SK-N-SH (cell line): ENCODE data around the gene CAV1. TPM values are rescaled to one million over a fixed set of nuclear protein-coding genes. Genes with fewer than 3 reads are reported as not detected.

ENCODE experiments used
- CTCF ChIA-PET: fragments of 300-600, 350-600 bp; formaldehyde crosslinking; extraction: SDS; loops from one replicate; lab custom pipeline; 2021; lab: Yijun Ruan, JAX
- POLR2A ChIA-PET: fragments of 350-600 bp; sonication (Branson Sonifier 250); formaldehyde crosslinking; extraction: SDS; loops from one replicate; lab custom pipeline; 2020; ENCODE audit warnings: antibody characterized with exemption, inconsistent platforms; lab: Yijun Ruan, JAX
- DNase-seq: peaks from one replicate; pipeline ENCODE4 v3.0.0; 2012
- H2AFZ ChIP-seq: fragments of 200-600 bp; sonication (generic); 2 replicates; pipeline ENCODE4 v1.8.1; 2016; ENCODE audit warnings: antibody characterized with exemption, mild to moderate bottlenecking, low read depth
- H3F3A ChIP-seq: fragments of 200-600 bp; sonication (generic); replicated peaks from 2 replicates; pipeline ENCODE3; 2016; ENCODE audit warnings: antibody characterized with exemption, mild to moderate bottlenecking; ENCODE audit not compliant: insufficient read depth
- H3K27ac ChIP-seq, 2 experiments: fragments of 200-500 bp in 1 of 2; fragments of 200-600 bp in 1 of 2; sonication (Bioruptor generic) in 1 of 2; sonication (generic), shearing (Covaris generic) in 1 of 2; 2 replicates each; pipeline versions ENCODE4 v1.5.1 to v1.6.1; 2014 to 2016; ENCODE audit warnings: low read depth in 2 of 2, inconsistent platforms in 1 of 2, low read length in 1 of 2, mild to moderate bottlenecking in 1 of 2, mixed read lengths in 1 of 2
- H3K27me3 ChIP-seq: fragments of 200-600 bp; sonication (generic), shearing (Covaris generic); 2 replicates; pipeline ENCODE4 v1.6.1; 2016; ENCODE audit warnings: mixed run types; ENCODE audit not compliant: insufficient read depth
- H3K36me3 ChIP-seq, 2 experiments: fragments of 200-500 bp in 1 of 2; fragments of 200-600 bp in 1 of 2; sonication (Bioruptor generic) in 1 of 2; sonication (generic) in 1 of 2; replicated peaks in 1 of 2; 2 replicates each; pipeline versions ENCODE3 to v1.5.1; 2014 to 2016; ENCODE audit warnings: low read length in 1 of 2, mild to moderate bottlenecking in 1 of 2; ENCODE audit not compliant: insufficient read depth in 2 of 2, control insufficient read depth in 1 of 2
- H3K4me1 ChIP-seq, 2 experiments: fragments of 200-500 bp in 1 of 2; fragments of 200-600 bp in 1 of 2; sonication (Bioruptor generic) in 1 of 2; sonication (generic), shearing (Covaris generic) in 1 of 2; 2 replicates each; pipeline versions ENCODE4 v1.5.1 to v1.6.1; 2014 to 2016; ENCODE audit warnings: low read depth in 1 of 2, low read length in 1 of 2, mixed run types in 1 of 2; ENCODE audit not compliant: insufficient read depth in 2 of 2, control insufficient read depth in 1 of 2
- H3K4me2 ChIP-seq: fragments of 200-600 bp; sonication (generic), shearing (Covaris generic); 2 replicates; pipeline ENCODE4 v1.6.1; 2017; ENCODE audit warnings: mixed run types
- H3K4me3 ChIP-seq, 2 experiments: fragments of 200-500 bp in 1 of 2; fragments of 200-600 bp in 1 of 2; sonication (Bioruptor generic) in 1 of 2; sonication (generic), shearing (Covaris generic) in 1 of 2; 2 replicates each; pipeline versions ENCODE4 v1.5.1 to v1.8.1; 2014 to 2016; ENCODE audit warnings: low read depth in 2 of 2, inconsistent platforms in 1 of 2, low read length in 1 of 2, mild to moderate bottlenecking in 1 of 2, mixed read lengths in 1 of 2, moderate library complexity in 1 of 2
- H3K79me2 ChIP-seq: fragments of 200-600 bp; sonication (generic); 2 replicates; pipeline ENCODE4 v1.8.1; 2017; ENCODE audit warnings: mild to moderate bottlenecking; ENCODE audit not compliant: insufficient read depth
- H3K9ac ChIP-seq: fragments of 200-600 bp; sonication (generic); 2 replicates; pipeline ENCODE4 v1.6.1; 2017; ENCODE audit warnings: mixed run types
- H3K9me2 ChIP-seq: fragments of 200-600 bp; sonication (generic); 2 replicates; pipeline ENCODE4 v1.6.1; 2017; ENCODE audit warnings: mixed run types
- H3K9me3 ChIP-seq: fragments of 200-600 bp; sonication (generic); 2 replicates; pipeline ENCODE4 v1.6.1; 2017; ENCODE audit warnings: mixed run types, mild to moderate bottlenecking, moderate library complexity
- H4K20me1 ChIP-seq: fragments of 200-600 bp; sonication (generic); 2 replicates; pipeline ENCODE4 v1.6.1; 2017; ENCODE audit warnings: mild to moderate bottlenecking, mixed run types; ENCODE audit not compliant: insufficient read depth
- CTCF ChIP-seq: fragments of 200-600 bp; sonication (generic); IDR thresholded peaks from 2 replicates; pipeline ENCODE4 v1.6.1; 2017; ENCODE audit warnings: antibody characterized with exemption, mild to moderate bottlenecking, moderate library complexity
- MAX ChIP-seq: IDR thresholded peaks from 2 replicates; pipeline ENCODE4 v1.4.0; 2012; ENCODE audit warnings: low read depth
- MEF2A ChIP-seq: IDR thresholded peaks from 2 replicates; pipeline ENCODE4 v1.4.0; 2012; ENCODE audit warnings: low read depth, borderline replicate concordance
- NFIC ChIP-seq: IDR thresholded peaks from 2 replicates; pipeline ENCODE4 v1.4.0; 2012; ENCODE audit warnings: borderline replicate concordance
- TEAD4 ChIP-seq: IDR thresholded peaks from 2 replicates; pipeline ENCODE4 v1.4.0; 2012; ENCODE audit warnings: mild to moderate bottlenecking, borderline replicate concordance; ENCODE audit not compliant: insufficient read depth
- USF1 ChIP-seq: IDR thresholded peaks from 2 replicates; pipeline ENCODE4 v1.4.0; 2012; ENCODE audit warnings: low read depth, borderline replicate concordance
- WGBS: methylation state at CpG from one replicate; pipeline ENCODE4 v1.1.6; 2017; ENCODE audit warnings: low lambda C conversion rate; 5-methylcytosine and 5-hydroxymethylcytosine counted together
- polyA plus RNA-seq, 3 experiments: library from polyadenylated mRNA; depleted of rRNA; stranded (reverse); fragments of >200 nt; gene quantifications; 2 replicates each; pipeline ENCODE4 v1.2.3, GENCODE V29; 2012
- small RNA-seq, 7 experiments: library from RNA; depleted of rRNA; stranded (forward); fragments of <200 nt; gene quantifications; one replicate each; pipeline ENCODE3, GENCODE V24; 2012

CAV1 gene
- polyA plus RNA-seq, 1 of the 3 experiments (the other 2 are of a cell fraction): 968 TPM

GRCh38 chr7:116610721-116611120 lies 85.9 kb downstream of the CAV1 start:
- Histone ChIP-seq H3K9me3 (no peaks in the 10 kb centered on the region), H3K4me3 (no peak overlapping the region), H2AFZ (no peak overlapping the region), H3K27ac (no peak overlapping the region), H3K4me2 (no peak overlapping the region), H3K79me2 (no peaks in the 10 kb centered on the region), H3K36me3 (no peaks in the 10 kb centered on the region), H3K9me2 (no peaks in the 10 kb centered on the region), H3K4me1 (0 out of 4 replicates have a peak, but pooled peaks cover 0 to under 1% of the 10 kb centered on the region in 2 experiments), H3K9ac (no peak overlapping the region), H3F3A (no peaks in the 10 kb centered on the region), H3K27me3 (peaks cover 22% of the 10 kb centered on the region; the same call in 1 of the 2 replicates), H4K20me1 (no peaks in the 10 kb centered on the region)
- DNase-seq: no peak
- TF ChIP-seq MEF2A: no peak
- no peak for TF ChIP-seq MAX
- no peak for TF ChIP-seq USF1
- TF ChIP-seq TEAD4: no peak
- no peak for TF ChIP-seq CTCF
- no peak for TF ChIP-seq NFIC
- POLR2A ChIA-PET: no interaction called here
- CTCF ChIA-PET: interaction anchor here (1.5 to 4.0 kb wide), 2 partner anchors 19 to 444 kb away, joined by 3 to 25 read pairs; no protein-coding TSS in a partner anchor
- WGBS: 32% methylated on average over 2 of the region's 2 CpGs

Small RNAs within 50 kb of the gene (small RNA-seq; reads per million reads assigned to genes)
- gene AC006159.2: 0 reads per million in 7 experiments

Other genes with a start within 250 kb of the CAV1 start
- gene CAV2, start 25.3 kb upstream of the CAV1 start, polyA plus RNA-seq (2012; rRNA removed): 182 and 265 TPM in 2 replicates
- 38.7 and 61.6 TPM in 2 replicates for gene MET, start 147.2 kb downstream of the CAV1 start, polyA plus RNA-seq (2012; rRNA removed)